ENCODE data around the gene TRPM5.
"Not testable (repeated sequence)": the region's sequence is repeated elsewhere in the genome, so short reads cannot be mapped to it uniquely, and the experiment has no call there.

TRPM5 gene, protein sequence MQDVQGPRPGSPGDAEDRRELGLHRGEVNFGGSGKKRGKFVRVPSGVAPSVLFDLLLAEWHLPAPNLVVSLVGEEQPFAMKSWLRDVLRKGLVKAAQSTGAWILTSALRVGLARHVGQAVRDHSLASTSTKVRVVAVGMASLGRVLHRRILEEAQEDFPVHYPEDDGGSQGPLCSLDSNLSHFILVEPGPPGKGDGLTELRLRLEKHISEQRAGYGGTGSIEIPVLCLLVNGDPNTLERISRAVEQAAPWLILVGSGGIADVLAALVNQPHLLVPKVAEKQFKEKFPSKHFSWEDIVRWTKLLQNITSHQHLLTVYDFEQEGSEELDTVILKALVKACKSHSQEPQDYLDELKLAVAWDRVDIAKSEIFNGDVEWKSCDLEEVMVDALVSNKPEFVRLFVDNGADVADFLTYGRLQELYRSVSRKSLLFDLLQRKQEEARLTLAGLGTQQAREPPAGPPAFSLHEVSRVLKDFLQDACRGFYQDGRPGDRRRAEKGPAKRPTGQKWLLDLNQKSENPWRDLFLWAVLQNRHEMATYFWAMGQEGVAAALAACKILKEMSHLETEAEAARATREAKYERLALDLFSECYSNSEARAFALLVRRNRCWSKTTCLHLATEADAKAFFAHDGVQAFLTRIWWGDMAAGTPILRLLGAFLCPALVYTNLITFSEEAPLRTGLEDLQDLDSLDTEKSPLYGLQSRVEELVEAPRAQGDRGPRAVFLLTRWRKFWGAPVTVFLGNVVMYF (N-terminal part only)

DNA sequence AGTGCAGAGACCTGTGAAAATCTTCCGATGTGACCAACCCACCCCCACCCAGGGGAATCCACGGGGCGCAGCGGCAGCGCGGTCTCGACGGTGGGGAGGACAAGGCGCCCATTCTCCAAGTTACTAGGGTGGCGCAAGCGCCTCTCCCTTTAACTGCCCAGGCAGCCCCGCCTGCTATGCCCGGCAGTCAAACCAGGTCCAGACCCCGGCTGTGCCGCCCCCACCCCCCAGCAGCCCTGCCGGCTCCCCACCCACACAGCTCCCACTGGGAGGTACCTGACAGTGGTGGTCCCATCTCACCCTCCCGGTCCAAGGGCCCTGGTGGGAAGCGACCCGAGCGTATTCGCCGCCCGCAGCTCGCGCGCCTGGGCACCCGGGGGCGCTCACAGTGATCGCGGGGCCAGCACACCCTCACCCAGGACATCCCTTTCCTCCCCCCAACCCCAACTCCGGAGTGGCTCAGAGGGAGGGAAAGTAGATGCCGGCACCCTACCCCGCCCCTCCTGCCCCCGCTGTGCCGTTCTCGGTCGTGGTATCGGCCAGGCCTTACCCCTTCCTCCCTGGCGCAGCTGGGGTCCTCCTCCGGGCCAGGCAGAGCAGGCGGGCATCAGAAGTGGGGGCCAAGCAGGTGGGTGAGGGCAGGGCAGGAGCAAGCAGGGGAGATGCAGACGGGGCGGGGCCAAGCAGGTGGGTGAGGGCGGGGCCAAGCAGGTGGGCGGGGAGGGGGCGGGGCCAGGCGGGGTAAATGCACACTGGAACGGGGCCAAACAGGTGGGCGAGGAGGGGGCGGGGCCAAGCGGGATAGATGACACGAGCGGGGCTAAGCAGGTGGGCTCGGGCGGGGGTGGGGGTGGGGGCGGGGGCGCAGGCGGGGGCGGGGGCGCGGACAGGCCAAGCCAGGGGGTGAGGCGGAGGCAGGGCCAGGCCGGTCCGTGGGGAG is at the start of gene TRPM5:
Gene TRPM5 (minus strand): TSS at position 634 of the 940 bp plus-strand sequence. CDS start 21,478 bp downstream, outside the sequence.
- DNase-seq = no peak

DNA sequence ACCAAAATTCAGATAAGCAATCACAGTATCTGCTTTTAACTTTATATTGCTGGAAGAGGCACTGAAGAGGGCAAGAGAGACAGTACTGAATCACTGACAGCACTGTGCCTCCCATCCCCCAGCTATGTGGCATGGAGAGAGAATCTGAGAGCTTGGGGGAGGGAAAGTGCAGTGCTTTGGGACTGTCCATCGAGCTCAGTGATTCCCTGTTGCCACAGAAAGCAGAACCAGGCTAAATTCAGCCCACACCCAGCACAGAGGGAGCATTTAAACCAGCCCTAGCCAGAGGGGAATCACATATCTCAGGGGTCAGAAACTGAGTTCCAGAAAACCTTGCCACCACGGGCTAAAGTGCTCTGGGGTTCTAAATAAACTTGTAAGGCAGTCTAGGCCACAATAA is 44.8 kb upstream of the TRPM5 start:
- no peak for DNase-seq

DNA sequence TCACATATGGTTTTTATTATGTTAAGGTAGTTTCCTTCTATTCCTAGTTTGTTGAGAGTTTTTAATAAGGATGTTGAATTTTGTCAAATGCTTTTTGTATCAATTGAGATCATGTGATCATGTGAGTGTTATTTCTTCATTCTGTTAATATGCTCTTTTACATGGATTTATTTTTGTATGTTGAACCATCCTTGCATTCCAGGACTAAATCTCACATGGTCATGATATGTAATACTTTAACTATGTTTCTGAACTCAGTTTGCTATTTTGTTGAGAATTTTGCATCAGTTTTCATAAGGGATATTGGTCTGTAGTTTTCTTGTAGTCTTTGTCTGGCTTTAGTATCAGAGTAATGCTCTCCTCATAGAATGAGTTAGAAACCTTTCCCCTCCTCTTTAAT is 43.7 kb upstream of the TRPM5 start:
- DNase-seq = no peak

DNA sequence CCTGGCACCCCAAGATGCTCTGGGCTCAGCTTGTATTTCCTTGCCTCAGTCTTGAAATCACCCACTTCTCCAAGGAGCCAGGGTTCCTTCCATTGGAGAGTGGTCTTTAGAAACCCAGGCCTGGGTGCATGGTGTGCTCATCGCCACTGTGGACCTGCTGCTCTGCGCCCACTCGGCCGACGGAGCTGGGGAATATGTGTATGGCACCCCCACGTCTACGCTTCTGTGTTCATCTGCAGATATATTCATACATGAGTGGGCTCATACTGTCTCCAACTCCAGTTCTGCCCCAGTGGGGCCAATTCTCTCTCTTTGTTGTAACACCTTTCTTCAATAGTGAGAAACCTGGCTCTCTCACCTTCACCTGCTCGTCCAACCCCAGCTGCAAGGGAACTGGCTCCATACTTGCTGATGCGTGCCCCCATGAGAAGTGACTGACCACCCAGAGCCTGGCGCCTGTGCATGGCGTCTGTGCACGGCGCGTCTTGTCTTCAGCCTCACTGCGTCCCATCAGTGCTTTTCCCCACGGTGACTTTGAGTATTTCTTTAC is 40.3 kb upstream of the TRPM5 start:
- no peak for DNase-seq

DNA sequence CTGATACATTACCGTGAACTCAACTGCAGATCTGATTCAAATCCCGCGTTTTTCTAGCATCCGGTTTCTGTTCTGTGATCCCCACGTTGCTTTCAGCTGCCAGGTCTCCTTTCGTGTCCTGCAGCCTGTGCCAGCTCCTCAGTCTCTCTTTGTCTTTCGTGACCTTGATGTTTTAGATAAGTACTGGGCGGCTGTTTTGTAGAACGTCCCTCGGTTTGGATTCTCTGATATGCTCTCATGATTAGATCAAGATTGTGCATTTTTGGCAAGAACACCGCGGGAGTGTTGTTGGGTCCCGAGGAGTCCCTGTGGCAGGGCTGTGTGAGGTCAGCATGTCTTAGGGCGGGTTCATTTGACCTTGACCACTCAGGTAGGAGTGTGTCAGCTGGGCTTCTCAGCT is 39.1 kb upstream of the TRPM5 start:
- DNase-seq = no peak

DNA sequence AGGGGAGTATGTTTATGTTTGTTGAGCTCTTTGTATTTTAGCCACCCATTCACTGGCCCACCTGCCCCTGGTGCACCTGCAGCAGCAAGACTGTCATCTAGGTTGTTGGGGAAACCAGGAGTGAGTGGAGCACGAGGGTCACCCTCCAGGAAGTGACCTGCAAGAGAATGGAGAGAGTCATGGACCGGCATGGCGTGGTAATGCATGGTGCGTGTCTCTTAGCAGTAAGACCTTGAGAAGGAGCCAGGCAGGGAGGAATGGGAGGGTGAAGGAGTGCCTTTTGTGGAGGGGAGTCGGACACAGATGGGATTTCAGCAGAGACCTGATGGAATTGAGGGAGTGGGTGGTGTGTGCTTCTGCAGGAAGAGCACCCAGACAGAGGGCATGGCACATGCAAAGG is 38.4 kb upstream of the TRPM5 start:
- DNase-seq = no peak

DNA sequence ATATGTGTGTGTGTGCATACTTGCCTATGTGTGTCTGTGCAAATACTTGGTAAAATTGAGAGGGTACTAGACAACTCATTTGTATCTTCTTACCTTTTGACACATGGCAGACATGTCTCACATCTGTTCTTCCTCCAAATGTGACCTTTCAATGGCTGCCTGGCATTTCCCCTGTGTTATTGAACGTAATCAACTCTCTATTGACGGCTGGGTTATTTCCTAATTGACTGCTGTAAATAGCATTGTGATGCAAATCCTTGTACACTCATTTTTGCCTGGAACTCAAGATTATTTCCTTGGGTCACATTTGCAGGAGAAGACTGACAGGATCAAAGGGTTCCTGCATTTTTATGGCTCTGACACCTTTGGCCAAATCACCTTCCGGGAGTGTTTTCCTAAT is 37.9 kb upstream of the TRPM5 start:
- no peak for DNase-seq

DNA sequence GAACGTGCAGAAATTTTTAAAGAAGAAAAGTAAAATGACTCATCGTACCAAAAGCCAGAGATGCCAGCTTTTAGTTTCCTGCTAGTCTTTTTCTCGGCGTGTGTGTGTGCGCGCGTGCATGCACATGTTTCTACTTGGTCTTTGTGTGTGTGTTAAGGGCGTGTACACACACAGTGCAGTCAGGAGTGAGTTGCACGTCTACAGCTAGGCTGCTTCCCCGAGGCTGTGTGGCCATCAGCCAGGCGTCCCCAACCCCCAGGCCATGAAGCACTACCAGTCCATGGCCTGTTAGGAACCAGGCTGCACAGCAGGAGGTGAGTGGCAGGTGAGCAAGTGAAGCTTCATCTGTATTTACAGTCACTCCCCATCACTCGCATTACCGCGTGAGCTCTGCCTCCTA is 36.9 kb upstream of the TRPM5 start:
- DNase-seq = no peak

DNA sequence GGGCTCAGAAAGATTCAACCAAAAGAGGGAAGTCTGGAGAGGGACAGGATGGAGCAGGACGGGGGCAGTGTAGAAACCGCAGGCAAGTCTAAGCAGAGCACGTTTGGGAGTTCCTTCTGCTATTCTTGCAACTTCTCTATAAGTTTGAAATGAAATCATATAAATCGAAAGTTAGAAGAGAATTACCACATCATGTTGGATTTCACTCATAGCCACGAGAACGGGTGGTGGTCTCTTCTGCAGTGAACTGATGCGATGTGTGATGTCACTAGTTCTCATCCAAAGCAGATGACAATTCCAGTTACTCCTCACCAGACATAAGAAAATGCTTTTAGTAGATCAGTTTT is 36.5 kb upstream of the TRPM5 start:
- DNase-seq = no peak

DNA sequence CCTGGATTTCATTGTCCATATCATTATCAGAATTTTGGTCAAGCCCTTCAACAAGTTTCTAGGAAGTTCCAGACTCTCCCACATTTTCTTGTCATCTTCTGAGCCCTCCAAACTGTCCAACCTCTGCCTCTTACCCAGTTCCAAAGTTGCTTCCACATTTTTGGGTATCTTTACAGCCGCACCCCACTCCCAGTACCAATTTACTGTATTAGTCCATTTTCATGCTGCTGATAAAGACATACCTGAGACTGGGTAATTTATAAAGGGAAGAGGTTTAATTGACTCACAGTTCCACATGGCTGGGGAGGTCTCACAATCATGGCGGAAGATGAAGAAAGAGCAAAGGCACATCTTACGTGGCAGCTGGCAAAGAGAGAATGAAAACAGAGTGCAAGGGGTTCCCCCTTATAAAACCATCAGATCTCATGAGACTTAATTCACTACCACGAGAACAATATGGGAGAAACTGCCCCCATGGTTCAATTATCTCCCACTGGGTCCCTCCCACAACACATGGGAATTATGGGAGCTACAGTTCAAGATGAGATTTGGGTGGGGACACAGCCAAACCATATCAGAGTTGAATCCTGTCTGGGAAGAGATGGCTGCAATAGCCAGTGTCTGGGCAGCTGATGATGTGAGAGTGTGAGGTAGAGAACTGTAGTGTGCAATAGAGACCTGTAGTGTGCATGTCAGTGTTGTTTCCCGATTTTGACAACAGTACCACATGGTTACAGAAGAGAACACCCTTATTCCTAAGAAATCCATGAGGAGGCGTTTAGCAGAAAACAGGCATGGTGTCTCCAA is 36.0 kb upstream of the TRPM5 start:
- not testable (repeated sequence) for DNase-seq

DNA sequence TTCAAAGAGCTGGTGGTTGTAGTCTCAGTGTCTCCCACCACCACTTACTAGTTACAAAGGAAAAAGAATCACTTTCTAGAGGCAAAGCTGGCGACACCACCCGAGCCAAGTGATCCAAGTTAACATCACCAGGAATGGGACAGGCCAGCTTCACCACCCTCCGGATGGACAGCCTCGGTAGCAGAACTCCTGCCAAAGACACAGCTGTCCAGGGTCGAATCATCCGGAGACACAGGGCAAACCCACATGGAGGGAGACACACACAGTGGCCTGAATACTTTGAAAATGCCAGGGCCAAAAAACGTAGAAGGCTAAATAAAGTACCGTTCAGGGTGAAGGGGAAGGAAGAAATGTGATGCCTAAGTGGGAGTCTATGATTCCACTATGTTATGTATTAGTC is 33.6 kb upstream of the TRPM5 start:
- DNase-seq = no peak

DNA sequence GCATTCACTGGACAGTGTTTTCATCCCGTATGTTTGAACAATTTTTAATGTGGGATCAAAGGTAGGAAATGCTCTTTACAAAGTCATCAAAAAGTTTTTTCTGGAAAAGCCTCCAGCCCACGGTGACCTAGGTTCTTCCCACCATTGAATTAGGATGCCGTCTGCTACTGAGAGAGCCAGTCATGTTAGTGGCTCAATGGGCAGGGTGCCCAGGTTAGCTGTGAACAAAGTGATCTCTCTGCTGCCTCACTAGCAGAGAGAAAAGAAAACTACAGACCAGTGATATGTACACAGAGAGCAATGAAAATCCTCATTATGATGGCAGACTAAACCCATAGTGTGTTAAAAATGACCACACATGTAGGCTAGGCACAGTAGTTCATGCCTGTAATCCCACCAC is 32.9 kb upstream of the TRPM5 start:
- no peak for DNase-seq

DNA sequence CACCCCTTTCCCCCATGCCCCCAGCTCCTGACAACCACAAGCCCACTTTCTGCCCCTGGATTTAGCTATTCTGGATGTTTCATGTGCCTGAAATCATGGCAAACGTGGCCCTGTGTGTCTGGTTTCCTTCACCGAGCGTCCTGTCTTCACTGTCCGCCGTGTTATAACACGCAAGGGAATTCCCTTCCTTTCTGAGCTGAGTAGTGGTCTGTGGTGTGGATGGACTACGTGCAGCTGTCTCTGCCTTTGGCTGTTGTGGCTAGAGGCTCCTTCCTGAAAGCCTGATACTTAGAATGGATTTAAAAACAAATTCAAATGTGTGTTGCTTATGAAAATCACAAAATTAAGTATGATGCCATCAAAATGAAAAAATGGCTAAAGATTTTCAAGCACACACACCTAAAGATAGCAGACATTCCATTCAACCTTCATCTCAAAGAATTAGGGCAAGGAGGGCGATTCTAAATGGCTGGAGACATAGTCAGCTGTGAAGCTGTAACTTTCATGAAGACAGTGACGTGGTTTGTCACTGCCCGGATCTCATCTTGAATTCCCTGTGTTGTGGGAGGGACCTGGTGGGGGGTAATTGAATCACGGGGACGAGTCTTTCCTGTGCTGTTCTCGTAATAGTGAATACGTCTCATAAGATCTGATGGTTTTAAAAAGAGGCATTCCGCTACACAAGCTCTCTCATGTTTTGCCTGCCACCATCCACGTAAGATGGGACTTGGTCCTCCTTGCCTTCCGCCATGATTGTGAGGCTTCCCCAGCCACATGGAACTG is 31.0 kb upstream of the TRPM5 start:
- DNase-seq = no peak

DNA sequence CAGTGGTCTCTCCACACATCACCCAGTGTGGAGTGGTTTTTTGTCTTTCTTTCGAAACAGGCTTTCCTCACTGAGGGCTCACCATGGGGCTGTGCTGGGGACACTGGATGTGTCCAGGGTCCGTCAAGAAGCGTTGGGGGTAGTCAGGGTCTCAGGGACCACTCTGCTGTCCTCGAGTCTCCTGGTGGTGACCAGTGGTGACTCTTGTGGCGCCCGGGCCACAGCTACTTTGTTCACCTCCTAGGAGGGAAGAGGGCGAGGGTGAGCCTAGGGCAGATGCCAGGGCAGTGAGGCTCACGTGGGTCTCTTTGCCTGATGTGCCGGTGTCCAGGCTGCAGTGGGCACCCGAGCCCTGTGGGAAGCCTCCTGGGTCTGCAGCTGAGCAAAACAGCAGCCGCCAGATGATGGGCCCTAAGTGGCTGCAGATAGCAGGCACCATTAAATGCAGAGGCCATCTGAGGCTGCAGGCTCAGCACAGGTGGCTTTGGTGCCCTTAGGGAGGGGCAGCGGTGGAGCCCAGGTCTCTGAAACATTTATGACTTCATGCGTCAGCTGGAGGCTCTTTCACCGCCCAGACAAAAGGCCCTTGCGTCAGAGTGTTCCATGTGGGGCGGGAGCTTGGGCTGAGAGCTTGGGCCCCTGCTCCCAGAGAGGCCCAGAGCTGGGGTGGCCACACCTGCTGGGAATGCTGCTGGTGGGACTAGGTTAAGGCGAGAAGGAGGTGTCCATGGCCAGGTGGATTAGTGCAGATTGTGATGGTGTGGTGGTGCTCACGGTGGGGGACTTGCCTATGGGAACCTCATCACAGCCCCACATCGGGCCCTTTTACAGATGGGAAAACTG is 30.0 kb upstream of the TRPM5 start:
- DNase-seq = no peak

DNA sequence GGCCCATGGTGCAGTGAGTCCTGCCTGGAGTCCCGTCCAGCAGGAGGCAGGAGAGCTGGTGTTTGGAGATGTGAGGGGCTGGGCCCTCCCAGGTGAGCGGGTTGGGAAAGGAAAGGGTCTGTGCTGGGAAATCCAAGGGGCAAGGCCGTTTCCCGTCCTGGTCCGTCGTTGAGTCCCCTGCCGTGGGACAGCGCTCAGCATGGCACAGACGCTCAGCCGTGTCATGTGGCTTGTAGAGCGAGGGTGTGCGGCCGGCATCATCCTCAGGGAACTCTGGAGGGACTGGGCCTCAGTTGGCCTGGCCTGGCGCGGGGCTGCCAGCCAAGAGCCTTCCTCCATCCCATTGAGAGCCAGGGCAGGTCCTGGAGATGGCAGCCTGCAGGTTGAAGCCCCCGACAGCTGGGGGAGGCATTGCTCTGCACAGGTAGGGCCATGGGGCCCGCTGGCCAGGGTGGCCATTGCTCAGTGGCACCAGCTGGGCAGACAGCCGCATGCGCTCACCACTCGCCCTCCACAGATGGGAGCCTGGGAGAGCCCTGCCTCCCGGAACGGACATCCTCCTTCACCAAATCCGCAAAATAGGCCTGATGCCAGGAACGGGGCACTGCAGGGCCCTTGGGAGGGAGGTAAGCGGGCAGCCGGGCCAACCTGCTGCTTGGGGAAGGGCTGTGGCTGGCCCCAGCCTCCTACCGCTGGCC is 29.2 kb upstream of the TRPM5 start:
- no peak for DNase-seq

DNA sequence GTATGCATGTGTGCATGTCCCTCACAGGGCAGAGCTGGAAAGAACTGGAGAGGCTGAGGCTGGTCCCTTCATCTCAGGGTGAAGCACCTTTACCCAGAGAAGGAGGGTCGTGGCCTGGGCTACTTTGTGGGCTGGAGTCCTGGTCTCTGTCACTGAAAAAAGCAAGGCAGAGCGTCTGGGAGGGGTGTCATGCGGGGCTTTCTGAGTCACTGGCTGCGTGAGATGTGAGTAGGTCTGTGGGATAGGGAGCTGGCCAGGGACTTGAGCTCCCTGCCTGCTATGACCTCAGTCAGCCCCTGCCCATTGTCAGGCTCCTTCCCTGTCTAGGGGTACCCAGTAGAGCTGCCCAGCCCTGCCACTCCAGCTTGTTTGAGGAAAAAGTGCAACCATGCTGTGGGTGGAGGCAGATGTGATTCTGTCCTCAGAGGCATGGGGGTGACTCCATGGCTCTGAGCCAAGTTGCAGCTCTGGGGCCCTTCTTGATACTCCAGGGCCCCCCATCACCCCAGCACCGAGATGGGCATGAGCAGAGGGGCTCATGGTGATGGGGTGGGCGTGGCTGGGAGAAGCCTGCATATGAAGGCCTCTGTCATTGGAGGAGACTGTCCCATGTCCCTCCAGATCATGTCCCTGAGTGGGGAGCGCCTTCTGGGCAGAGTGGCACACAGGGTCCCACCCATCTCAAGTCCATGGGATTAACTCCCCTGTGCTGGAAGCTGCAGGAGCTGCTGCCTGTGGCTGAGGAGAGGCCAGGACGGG is 28.3 kb upstream of the TRPM5 start:
- no peak for DNase-seq

DNA sequence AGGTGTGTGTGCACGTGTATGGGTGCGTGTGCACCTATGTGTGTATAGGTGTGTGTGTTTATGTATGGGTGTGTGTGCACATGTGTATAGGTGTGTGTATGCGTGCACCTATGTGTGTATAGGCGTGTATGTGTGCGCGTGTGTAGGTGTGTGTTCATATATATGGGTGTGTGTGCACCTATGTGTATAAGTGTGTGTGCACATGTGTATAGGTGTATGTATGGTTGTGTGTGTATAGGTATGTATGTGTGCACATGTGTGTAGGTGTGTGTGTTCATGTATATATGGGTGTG is 27.4 kb upstream of the TRPM5 start:
- DNase-seq = no peak

DNA sequence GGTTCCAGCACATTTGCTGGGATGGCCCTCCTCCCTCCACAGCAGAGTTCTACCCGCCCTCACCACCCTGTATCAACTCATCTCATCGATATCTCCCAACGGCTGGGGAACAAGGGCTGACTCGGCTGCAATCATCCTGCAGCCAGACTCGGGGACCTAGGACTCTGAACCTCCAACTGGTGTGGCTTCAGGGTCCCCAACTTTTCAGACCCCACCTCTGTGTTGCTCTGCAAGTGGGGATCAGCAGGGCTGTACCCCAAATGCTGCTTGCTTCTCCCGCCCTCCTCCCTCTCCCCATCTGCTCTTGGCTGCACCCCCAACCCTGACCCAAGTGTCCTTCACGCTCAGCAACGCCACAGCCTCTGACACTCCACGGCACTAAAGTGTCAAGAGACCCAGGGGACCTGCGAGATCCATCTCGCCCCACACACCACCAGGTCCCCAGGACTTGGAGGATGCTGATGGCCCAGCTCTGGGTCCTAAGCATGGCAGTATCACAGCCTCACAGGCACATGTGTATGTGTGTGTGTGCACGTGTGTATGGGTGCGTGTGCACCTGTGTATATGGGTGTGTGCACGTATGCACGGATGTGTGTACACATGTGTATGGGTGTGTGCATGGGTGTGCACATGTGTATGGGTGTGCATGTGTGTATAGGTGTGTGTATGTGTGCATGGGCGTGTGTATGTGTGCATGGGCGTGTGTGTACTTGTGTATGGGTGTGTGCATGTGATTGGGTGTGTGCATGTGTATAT is 26.9 kb upstream of the TRPM5 start:
- no peak for DNase-seq
